HG03159 (cell line): Measurements from ENCODE around the gene CST7.

Experiments used
- ATAC-seq: cut with Tn5 transposase; IDR thresholded peaks from one replicate; pipeline ENCODE4 v1.9.1; 2021; ENCODE audit warnings: mild to moderate bottlenecking, moderate library complexity; ENCODE audit not compliant: unreplicated experiment

CST7 gene

DNA sequence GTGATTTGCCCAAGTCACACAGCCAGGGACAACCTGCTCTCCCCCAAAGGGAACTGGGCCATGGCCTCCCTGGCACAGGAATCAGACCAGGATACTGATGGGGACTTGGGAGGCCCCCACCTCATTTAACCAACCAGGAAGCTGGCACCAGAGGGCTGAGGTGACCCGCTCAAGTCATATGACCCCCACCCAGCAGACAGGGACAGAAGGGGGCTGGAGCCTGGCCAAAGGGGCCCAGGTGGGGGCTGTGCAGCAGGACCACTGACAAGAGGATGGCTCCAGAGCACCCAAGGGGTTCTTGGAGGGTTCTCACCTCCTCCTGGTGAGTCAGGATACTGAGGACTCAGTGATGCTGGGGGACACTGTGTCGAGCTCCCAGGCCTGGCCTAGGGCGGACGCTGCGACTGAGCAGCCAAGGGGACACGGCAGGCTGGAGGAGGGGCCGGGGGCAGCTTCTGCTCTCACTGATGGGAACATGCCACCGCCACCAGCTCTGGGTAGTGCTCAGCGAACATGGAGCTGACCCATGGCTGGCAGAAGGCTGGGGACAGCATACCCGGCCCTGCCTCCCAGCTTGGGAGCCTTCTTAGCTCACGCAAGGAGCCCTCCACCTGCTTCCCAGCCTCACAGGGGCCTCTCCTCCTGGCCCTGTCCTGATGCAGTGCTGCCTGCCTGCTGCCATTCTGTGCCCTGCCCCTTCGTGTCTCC, 1.2 kb downstream of the CST7 start:
- no peak for ATAC-seq

DNA sequence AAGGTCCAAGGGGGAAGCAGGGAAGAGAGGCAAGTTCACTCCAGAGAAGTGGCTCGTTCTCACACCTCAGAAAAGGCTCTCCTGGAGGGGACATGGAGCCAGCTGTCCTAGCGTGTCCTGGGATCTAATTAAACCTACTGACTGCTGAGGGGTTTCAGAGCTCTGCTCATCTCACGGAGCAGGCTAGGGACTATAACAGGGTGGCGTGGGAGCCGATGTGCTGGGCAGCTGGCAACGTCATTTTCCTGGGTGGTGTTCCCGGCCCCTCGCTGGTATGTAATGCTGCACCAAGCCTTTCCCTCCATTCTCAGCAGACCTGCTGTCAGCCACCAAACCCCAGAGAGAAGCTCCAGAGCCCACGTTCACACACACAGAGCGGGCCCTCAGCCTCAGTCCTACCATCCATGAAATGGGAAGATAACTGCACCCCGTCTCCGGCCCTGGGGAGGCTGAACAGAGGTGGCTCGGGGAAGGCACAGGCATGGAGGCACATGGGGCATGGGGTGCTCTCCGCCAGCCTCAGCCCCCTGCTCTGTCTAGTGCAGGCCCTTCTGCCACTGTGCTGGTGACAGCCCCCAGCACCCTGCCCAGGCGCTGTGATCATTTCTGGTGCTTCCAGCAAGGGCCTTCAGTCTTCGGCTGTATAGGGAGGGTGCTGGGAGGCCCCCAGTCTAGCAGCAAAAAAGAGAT, 1.9 kb downstream of the CST7 start:
- ATAC-seq = no peak

DNA sequence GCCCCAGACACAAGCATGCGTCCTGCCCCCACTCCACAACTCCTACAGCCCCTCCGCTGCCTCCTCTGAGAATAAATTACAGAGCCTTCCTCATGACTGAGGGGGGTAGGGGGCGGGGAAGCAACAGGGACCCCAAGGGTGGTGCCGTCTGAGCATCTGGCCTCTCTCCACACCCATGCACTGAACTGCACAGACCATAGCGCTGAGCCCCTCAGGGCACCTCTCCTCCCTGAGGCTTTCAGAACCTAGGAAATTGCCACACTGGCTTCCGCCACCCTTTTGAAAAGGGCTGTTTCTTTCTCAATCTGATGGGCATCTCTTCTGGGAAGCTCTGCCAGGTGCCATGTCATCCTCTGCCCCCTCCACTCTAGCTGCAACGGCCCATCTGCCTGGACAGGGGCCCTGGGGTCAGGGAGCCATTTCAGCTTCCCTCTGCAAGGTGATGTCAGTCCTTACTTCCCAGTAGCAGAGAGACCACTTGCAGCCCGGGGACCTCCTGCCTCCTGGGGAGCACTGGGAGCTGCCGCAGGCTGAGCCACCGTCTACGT, 2.5 kb downstream of the CST7 start:
- no peak for ATAC-seq

DNA sequence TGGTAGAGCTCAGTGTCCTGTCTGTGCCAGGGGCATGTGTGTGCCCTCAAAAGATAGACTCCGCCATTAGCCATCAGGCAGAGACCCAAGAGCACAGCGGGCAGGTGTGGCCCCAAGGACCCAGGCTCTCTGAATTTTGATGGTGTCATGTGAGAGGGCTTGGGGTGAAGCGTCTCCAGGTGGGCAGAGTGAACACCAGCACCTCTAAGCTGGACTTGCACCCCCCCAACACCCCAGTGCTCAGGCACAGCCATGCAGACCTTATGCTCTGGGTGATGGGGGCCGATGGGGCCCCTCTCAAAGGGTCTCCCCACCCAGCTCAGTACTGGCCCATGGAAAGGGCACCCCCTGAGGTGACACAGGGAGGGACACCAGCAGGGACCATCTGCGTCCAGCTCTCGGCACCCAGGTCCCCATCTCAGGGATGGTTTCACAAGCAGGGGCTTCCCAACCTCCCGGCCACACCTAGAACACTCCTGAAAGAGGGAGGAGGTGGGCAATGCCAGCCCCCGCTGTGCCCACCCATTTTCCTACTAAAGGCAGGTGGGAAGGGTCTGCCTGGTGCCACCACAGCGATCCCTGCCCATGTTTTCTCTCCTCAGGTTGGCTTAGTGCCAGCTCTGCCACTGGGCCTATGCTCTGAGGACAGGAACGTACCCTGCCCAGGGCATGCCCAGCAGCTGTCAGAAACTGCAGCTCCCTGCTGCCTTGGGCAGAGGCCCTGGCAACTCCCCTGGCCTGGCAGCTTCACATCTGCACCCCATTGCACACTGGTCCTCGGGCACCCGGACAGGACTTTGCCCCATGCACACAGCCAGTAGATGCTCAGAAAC, 3.5 kb downstream of the CST7 start:
- ATAC-seq = no peak

DNA sequence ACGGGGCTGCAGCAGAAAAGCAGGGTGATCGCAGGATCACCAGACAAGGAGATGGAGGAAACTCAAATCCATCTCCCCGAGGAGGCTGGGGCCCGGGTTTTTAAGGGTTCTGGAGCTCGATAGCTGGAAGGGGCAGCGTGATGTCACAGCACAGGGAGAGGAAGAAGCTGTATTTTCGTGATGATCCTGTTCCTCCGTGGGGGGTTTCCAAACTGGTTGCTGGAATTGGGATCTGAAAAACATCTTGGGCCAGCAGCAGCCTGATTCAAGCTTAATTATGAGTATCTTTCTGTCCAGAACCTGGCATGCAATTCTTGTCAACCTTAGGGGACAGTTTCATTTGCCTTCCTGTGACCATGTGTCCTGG, 4.1 kb downstream of the CST7 start:
- ATAC-seq = no peak

DNA sequence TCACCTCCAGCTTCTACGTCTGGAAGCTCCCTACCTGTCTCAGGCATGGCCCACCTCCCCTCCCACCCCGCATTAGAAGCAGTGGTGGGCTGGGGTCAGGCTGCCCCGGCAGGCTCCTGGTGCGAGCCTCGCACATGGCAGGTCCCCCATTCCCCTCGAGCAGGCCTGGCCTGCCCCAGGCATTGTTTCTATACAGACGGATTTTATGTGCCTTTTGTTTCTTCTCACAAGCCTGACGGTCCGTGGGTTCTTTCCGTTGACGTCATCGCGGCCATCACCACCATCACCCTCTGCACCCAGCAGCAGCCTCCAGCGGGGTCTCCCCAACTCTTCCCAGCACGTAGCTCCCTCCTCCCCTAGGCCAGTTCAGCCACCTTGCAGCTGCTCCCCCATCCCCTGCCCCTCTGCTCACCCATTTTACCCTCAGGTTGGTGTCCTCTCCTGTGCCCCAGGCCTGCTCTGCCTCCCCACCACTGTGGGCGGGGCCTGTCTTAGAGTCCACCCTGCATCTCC, 4.6 kb downstream of the CST7 start:
- no peak for ATAC-seq

DNA sequence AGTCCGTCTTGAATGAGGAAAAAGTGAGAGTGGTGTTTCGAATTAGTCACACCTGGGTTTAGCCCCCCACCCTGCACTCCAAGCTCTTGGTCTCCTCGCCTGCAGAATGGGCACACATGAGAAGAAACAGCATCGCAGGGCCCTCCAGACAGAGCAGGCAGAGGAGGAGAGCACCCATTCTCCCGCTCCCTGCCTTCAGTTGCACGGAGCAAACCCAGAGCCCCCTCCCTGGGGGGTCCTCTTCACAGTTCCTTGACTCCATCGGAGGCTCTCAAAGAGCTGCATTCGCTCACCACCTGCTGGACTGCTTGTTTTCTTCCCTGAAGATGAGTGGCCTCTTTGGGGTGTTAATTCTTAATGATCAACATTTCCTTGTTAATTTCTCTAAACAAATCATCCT, 5.1 kb downstream of the CST7 start:
- ATAC-seq = no peak

DNA sequence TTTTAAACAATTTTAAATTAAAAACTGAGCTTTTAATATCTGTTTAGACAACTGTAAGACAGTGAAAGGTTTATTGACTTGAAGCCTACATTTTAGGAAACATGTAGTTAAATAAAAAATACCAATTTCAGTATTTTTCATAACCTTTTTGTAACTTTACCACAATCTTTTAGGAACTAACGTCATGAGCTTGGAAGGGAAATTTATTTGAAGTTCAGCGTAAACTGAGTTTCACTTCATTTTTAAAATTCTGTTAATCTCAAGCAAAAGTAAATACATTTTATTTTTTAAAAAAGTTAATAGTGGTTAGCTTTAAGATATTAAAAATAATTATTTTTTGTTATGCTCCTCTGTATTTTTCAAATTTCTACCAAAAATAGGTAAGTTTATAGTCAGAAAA, 5.5 kb downstream of the CST7 start:
- ATAC-seq = no peak

DNA sequence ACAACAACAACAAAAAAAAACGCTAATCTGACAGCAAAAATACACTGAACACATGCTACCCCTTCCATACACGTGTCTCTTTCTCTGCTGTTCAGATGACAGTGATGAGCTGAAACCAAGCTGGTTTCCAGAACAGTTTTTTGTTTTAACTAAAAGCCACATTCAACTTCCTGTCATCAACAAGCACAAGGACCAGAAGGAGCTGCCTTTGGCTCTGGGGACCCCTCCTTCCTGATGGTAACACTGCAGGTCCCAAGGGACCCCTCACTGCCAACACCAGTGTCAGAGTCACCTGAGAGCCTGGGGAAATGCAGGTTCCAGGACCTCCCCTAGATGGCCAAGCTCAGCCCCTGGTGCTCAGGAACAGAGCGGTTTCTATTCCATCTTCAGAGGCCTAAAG, 6.0 kb downstream of the CST7 start:
- peak; percentile 87 for ATAC-seq

DNA sequence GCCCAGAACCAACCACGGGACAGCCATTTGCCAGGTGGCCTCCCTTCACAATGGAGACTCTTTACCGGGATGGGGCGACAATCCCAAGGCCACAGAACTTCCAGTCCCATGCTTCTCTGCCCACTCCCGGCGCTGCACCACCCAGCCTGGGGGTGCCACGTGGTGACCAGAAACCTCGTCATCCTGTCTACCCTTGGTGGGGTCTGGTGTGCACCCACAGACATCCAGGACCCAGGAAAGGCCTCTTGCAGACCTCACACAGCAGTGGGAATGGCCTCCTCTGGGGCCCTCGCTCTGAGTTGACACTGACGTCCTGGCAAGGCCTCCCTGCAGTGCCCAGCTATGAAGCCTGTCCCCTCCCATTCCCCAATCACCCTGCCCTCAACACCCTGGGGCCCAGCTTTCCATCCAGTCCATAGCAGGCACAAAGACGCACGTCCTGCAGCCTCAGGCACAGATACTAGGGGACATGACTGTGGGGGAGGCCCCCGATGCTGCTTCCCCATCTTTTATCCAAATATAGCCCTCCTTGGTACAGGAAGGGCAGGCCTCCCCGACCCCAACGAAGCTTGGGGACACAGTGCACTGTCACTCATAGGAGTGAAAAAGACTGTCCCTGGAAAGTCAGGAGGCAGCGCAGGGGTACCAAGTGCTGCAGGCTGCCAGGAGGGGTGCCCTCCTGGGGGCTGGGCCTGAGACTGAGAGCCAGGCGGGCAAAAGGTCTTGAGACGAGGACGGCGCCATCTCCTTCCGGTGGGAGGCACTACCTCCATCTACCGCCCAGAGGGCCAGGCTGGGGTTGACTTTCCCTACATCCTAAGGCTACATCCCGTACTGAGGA, 7.2 kb downstream of the CST7 start:
- ATAC-seq = no peak

DNA sequence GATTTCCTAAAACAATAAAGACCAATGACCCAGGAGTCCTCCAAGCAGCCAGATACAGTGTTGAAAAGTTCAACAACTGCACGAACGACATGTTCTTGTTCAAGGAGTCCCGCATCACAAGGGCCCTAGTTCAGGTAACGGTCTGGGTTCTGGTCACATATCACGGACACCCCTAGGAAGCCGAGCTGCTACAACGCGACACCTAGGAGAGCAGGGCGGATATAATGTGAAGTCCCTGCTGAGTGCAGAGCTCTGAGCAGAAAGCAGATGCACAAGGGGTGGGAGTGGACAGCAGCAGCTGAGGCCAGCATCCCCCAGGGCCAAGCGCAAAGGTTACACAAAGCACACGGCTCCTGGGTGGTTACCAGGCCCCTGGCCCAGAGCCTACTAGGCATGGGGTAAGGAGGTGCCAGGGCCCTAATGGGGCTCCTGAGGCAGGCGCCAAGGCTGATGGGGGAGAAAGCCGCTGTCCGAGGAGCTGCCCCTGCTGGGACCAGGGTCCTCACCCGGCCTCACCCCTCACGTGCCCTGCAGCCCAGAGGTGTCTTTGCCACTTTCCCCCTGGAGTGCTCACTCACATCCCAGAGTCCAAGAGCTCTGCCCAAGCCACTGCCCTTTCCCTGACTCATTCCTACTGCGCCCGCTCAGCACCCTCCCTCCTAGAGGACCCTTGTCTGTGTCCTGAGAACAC, 8.4 kb downstream of the CST7 start:
- no peak for ATAC-seq

DNA sequence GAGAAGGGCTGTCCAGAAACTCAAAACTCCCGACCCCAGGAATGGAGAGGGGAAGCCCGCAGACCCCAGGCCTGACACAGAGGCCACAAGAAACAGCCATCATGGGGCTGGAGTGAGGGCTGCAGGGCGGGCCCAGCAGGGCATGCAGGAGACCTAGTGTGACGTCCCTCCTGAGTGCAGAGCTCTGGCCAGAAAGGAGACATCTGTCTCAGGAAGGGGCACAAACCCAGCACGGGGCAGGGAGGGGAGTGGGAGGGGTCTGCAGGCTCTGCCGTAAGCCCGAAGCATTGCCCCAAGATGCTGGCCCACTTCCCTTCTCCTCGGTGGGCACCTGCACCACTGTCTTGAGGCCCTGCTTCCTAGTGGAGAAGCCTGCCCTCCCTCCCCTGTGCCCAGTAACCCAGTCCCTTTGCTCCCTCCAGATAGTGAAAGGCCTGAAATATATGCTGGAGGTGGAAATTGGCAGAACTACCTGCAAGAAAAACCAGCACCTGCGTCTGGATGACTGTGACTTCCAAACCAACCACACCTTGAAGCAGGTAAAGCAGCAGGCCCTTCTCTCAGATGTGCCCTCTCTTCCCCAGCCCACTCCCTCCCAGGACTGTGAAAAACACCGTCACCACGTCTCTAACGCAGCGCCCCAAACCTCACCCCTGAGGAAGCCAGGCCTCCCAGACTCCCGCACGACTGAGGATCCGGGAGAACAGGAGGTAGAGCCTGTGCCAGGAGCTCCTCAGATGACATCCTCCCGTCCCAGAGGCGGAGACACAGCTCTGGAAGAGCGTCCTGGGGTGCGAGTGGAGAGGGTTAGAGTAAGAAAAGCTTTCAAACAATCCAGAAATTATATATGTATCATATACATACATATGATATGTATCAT, 9.7 kb downstream of the CST7 start:
- ATAC-seq = no peak

DNA sequence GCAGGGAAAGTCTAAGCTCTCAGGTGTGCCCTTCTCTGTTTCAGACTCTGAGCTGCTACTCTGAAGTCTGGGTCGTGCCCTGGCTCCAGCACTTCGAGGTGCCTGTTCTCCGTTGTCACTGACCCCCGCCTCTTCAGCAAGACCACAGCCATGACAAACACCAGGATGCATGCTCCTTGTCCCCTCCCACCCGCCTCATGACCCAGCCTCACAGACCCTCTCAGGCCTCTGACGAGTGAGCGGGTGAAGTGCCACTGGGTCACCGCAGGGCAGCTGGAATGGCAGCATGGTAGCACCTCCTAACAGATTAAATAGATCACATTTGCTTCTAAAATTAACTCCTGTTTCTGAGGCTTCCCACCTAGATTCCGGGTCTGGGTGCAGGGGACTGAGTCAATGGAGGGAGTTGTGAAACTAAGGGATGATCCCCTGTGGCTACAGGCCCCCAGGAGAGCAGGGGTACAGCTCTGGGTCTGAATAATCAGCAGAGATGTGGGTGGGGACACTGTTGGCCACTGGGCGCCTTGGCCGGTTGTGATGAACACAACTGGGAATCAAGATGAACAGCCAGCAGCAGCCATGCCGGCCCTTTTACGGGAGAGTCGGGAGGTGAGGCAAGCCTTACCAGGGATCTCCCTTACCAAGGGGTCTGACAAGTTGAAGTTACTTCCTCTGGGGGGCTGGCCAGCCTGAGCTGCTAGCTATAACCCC, 10.7 kb downstream of the CST7 start:
- ATAC-seq = no peak

DNA sequence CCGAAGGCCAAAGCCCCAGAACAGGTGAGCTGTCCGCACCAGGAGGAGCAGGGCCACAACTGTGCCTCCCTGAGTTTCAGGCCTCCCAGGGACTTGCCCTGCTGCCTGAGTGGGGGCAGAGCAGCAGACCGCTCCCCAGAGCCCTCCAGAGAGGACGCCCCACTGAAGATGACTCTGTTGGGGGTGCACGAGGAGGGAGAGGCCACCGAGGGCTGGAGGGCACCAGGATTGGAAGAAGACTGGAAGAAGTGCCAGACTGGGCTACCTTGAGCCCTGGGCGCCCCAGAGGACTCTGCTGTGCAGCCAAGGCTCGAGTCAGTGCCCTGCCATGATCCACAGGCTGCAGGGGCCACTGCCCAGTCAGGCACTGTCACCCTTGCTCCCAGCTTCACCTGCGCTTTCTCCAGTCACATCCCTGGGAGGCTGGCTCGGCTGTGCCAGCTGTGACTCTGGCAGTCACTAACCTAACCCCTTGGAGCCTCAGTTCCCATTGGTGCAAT, 11.3 kb downstream of the CST7 start:
- ATAC-seq = no peak

DNA sequence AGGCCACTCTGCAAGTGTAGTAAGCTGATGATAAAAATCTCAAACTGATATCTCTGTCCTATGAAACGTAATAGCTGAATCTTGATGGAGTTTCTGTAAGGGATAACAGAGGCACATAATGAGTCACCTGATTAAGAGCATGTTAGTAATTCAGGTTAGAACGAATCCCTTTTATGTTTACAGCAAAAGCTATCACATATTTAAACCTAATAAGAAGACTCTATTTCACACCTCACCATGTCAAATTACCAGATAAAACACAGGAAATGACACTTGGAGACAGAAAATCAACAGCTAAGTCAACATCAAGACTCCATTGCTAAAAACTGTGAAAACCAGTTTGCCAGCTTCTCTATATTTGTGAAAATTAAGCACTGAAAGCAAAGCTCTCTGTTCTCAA, 11.8 kb downstream of the CST7 start:
- ATAC-seq = no peak

DNA sequence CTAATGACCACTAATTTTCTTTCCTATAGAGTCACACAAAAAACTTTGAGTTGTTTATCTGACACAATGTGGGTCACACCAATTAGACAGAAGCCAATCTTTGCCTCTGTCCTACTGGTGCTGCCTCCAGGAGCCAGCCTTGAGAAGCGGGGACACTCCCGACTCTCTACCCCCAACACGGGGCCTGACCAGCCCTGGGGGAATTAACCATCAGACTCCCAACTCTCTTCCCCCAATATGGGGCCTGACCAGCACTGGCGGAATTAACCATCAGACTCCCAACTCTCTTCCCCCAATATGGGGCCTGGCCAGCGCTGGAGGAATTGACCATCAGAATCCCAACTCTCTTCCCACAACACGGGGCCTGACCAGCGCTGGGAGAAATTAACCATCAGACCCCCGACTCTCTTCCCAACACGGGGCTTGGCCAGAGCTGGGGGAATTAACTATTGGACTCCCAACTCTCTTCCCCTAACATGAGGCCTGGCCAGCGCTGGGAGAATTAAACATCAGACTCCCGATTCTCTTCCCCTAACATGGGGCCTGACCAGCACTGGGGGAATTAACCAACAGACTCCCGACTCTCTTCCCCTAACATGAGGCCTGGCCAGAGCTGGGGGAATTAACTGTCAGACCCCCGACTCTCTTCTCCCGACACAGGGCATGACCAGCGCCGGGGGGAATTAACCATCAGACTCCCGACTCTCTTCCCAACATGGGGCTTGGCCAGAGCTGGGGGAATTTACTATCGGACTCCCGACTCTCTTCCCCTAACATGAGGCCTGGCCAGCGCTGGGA, 12.5 kb downstream of the CST7 start:
- no peak for ATAC-seq

DNA sequence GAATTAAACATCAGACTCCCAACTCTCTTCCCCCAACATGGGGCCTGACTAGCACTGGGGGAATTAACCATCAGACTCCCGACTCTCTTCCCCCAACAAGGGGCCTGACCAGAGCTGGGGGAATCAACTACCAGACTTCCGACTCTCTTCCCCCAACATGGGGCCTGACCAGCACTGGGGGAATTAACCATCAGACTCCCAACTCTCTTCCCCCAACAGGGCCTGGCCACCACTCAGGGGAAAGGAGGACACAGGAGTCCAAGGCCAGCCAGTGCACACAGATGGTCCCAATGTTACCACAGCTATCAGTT, 13.1 kb downstream of the CST7 start:
- no peak for ATAC-seq

DNA sequence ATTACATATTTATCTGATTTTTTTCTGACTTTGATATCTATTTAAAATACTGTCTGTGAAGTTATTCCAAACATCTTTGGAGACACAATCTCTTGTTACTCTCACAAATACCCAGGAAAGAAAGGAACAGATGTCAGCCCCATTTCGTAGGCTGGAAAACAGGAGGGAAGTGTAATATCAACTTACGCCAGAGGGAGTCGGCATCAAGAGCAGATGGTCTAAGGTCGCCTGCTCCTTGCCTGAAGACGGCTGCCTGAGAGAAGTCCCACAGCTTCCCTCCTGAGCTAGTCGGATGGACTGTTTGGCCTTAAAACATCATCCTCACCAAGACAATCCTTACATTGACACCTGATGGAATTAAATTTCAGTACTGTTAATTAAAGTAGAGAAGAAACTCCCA, 13.4 kb downstream of the CST7 start:
- no peak for ATAC-seq
